ENCODE data around the gene WDR33. TPM values are rescaled to one million over a fixed set of nuclear protein-coding genes. Genes with fewer than 3 reads are reported as not detected.

The WDR33 gene
- total and polyA plus RNA-seq, 2 donors (not counting 3 experiments of a cell fraction or from before 2014, with no cell fraction given) = 16.4 to 52.5 TPM

GRCh38 chr2:127701651-127702394 is 109.1 kb downstream of the WDR33 start:
- H2AFZ ChIP-seq (ENCODE audit: low read depth, low read length) = peak overlapping the region; percentile 97
- H3K27me3 ChIP-seq (ENCODE audit: control insufficient read depth in 2 of 2, insufficient read depth in 2 of 2, low read length in 2 of 2) = no peaks in the 10 kb centered on the region
- peak overlapping the region; percentile 86 for H3K4me2 ChIP-seq (ENCODE audit: insufficient read depth, low read length)
- BruUV-seq (replicated peaks) = no TSS peak
- H3K27ac ChIP-seq (ENCODE audit: insufficient read depth, low read depth, low read length) = peak overlapping the region; percentile 85
- H3K9me3 ChIP-seq (replicated peaks; ENCODE audit: control insufficient read depth, insufficient read depth, low read length) = no peaks in the 10 kb centered on the region
- no peaks in the 10 kb centered on the region for H4K20me1 ChIP-seq (replicated peaks; ENCODE audit: control insufficient read depth, extremely low read depth, insufficient read depth, low read length)
- H3K4me1 ChIP-seq (ENCODE audit: control insufficient read depth, extremely low read depth, insufficient read depth, low read length) = peaks cover 17% of the 10 kb centered on the region
- TF ChIP-seq CTCF (IDR thresholded peaks at IDR 0.05; ENCODE audit: extremely low read depth in 1 of 2, insufficient read depth in 1 of 2, low read depth in 1 of 2, low read length in 2 of 2) (peak in 1 of 2 donors; percentile 33), POLR2AphosphoS5 (IDR thresholded peaks at IDR 0.05; ENCODE audit: insufficient read depth, low read depth, low read length) (peak; percentile 57), MYC (IDR thresholded peaks at IDR 0.05; ENCODE audit: low read depth, low read length) (peak; percentile 36), MAX (IDR thresholded peaks at IDR 0.05; ENCODE audit: insufficient read depth, insufficient read length) (peak; percentile 66), GATA2 (IDR thresholded peaks at IDR 0.05; ENCODE audit: insufficient read depth, insufficient read length, low read depth, low read length) (no peak), FOS (IDR thresholded peaks at IDR 0.05; ENCODE audit: borderline replicate concordance, insufficient read depth, low read length) (no peak), JUN (IDR thresholded peaks at IDR 0.05; ENCODE audit: borderline replicate concordance, insufficient read depth, insufficient read length, low read depth) (no peak), POLR2A (IDR thresholded peaks at IDR 0.05; ENCODE audit: low read depth, low read length) (no peak), EZH2 (IDR thresholded peaks at IDR 0.05; ENCODE audit: borderline replicate concordance, low read depth, low read length, severe bottlenecking) (no peak)
- H3K79me2 ChIP-seq (ENCODE audit: control insufficient read depth, insufficient read depth, low read length) = peaks cover 11% of the 10 kb centered on the region
- DNase-seq (ENCODE audit: low read depth, low spot score) (peak; percentile 80), FAIRE-seq (peak; percentile 68)
- intact Hi-C loops (cut with micrococcal nuclease) (loop anchor here (1.0 to 5.0 kb wide), 6 partner anchors 27 to 195 kb away; partner anchors contain the start of genes IWS1 and LIMS2), dilution Hi-C loops (cut with MboI; ENCODE audit: extremely low pct_ligation_motif_present, low sequenced_read_pairs) (no loop called here)
- ChIA-PET CTCF (interaction anchor here (0.8 to 3.9 kb wide), 9 partner anchors 9 to 110 kb away, joined by 3 to 44 read pairs (median 4); partner anchors contain the start of gene LIMS2), POLR2A (interaction anchor here (0.6 kb wide), 1 partner anchor 27 kb away, joined by 3 read pairs; the partner anchor contains the start of gene LIMS2)
- H3K9ac ChIP-seq (replicated peaks; ENCODE audit: extremely low read depth, insufficient read depth, low read length) = peak overlapping the region; percentile 87
- peak overlapping the region; percentile 40 to 79 (median 45) for H3K4me3 ChIP-seq (replicated peaks in 1 of 3; ENCODE audit: insufficient read depth in 1 of 3, low read depth in 1 of 3, low read length in 3 of 3)
- H3K9me1 ChIP-seq (replicated peaks; ENCODE audit: control insufficient read depth, extremely low read depth, insufficient read depth, low read length) = no peaks in the 10 kb centered on the region
- peaks cover 0 to 2% of the 10 kb centered on the region in 2 experiments for H3K36me3 ChIP-seq (ENCODE audit: control insufficient read depth in 2 of 2, extremely low read depth in 1 of 2, insufficient read depth in 2 of 2, low read length in 2 of 2)

All from endothelial cell of umbilical vein (primary cell).